ENCODE measurements around the gene SF3B6. TPM values are rescaled to one million over a fixed set of nuclear protein-coding genes. Genes with fewer than 3 reads are reported as not detected.

SF3B6 gene
- total and polyA plus RNA-seq, 9 of the 15 experiments (the other 6 are each of a cell fraction or from before 2014, with no cell fraction given), result 146 to 591 (median 295) TPM

DNA sequence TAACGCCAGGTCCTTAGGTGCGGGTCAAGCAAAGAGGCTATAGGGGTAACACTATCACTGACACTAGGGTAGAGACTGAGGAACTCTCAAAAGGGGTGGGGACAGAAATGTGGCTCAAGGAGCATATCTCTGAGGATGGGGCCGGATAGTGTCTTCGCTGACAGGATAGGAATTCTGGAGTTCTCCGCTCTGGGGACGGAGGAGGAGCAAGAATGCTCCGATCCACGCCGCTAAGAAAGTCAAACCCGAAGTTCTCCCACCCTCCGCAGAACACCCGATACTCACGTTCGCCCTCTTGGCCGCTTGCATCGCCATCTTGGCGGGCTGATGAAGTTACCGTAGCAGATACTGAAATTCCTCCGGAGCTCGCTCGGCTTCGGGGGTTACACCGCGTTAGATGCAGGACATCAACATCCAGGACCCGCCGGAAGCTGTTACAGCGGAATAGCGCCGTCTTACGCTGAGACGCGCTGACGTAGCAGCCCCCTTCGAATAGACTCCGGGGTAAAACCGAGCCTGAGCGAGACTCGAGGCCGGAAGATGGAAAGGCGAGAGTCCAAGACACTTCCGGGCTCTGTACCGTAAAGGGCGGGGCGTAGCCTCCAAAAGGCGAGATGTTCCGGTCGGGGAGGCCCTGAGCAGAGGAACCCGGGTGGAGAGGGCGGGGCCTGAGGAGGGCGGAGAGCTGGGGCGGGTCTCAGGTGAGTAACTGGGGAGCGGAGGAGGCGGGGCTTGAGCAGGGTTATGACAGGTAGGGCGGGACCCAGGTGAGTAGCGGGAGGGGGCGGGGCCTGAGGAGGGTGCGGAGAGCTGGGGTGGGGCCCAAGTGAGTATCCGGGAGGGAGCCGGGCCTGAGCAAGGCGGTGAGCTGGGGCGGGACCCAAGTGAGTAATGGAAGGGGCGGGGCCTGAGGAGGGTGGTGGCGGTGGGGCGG is at the start of gene SF3B6 (continued):
- TF ChIP-seq, protein P1, sequence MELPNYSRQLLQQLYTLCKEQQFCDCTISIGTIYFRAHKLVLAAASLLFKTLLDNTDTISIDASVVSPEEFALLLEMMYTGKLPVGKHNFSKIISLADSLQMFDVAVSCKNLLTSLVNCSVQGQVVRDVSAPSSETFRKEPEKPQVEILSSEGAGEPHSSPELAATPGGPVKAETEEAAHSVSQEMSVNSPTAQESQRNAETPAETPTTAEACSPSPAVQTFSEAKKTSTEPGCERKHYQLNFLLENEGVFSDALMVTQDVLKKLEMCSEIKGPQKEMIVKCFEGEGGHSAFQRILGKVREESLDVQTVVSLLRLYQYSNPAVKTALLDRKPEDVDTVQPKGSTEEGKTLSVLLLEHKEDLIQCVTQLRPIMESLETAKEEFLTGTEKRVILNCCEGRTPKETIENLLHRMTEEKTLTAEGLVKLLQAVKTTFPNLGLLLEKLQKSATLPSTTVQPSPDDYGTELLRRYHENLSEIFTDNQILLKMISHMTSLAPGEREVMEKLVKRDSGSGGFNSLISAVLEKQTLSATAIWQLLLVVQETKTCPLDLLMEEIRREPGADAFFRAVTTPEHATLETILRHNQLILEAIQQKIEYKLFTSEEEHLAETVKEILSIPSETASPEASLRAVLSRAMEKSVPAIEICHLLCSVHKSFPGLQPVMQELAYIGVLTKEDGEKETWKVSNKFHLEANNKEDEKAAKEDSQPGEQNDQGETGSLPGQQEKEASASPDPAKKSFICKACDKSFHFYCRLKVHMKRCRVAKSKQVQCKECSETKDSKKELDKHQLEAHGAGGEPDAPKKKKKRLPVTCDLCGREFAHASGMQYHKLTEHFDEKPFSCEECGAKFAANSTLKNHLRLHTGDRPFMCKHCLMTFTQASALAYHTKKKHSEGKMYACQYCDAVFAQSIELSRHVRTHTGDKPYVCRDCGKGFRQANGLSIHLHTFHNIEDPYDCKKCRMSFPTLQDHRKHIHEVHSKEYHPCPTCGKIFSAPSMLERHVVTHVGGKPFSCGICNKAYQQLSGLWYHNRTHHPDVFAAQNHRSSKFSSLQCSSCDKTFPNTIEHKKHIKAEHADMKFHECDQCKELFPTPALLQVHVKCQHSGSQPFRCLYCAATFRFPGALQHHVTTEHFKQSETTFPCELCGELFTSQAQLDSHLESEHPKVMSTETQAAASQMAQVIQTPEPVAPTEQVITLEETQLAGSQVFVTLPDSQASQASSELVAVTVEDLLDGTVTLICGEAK (IDR thresholded peaks at IDR 0.05), result peak; percentile 99
- TF ChIP-seq, protein P1 (CRISPR knock-in tag; IDR thresholded peaks at IDR 0.05), result no peak
- TF ChIP-seq NR4A1 (CRISPR knock-in tag; IDR thresholded peaks at IDR 0.05) (no peak), NR4A1 (tag; IDR thresholded peaks at IDR 0.05) (no peak), ZNF146 (CRISPR knock-in tag; IDR thresholded peaks at IDR 0.05; ENCODE audit: unreplicated experiment) (no peak), LEF1 (IDR thresholded peaks at IDR 0.05) (peak; percentile 42; the same call in 1 of the 2 replicates), DEAF1 (CRISPR knock-in tag; IDR thresholded peaks at IDR 0.05) (no peak), CSDE1 (IDR thresholded peaks at IDR 0.05) (peak in 1 of 2 experiments; percentile 66; a peak in 2 of 4 replicates), IRF9 (tag; IDR thresholded peaks at IDR 0.05) (no peak), GATAD2A (IDR thresholded peaks at IDR 0.05) (0 out of 2 replicates have a peak, but pooled peaks have one; percentile 42)
- TF ChIP-seq, protein P2, sequence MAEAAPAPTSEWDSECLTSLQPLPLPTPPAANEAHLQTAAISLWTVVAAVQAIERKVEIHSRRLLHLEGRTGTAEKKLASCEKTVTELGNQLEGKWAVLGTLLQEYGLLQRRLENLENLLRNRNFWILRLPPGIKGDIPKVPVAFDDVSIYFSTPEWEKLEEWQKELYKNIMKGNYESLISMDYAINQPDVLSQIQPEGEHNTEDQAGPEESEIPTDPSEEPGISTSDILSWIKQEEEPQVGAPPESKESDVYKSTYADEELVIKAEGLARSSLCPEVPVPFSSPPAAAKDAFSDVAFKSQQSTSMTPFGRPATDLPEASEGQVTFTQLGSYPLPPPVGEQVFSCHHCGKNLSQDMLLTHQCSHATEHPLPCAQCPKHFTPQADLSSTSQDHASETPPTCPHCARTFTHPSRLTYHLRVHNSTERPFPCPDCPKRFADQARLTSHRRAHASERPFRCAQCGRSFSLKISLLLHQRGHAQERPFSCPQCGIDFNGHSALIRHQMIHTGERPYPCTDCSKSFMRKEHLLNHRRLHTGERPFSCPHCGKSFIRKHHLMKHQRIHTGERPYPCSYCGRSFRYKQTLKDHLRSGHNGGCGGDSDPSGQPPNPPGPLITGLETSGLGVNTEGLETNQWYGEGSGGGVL (CRISPR knock-in tag; IDR thresholded peaks at IDR 0.05), result no peak
- TF ChIP-seq, protein P3, sequence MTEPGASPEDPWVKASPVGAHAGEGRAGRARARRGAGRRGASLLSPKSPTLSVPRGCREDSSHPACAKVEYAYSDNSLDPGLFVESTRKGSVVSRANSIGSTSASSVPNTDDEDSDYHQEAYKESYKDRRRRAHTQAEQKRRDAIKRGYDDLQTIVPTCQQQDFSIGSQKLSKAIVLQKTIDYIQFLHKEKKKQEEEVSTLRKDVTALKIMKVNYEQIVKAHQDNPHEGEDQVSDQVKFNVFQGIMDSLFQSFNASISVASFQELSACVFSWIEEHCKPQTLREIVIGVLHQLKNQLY (CRISPR knock-in tag; conservative IDR thresholded peaks at IDR 0.05), result no peak; a peak in 1 of 4 replicates

All from K562 (cell line).